Activated CD4-positive, CD25-positive, alpha-beta regulatory T cell treated with anti-CD3 and anti-CD28 coated beads, Interleukin-2, amount 50 U/mL, for 72 hours (primary cell): ENCODE results near the gene REEP1.

Experiments used
- DNase-seq: peaks from one replicate; pipeline ENCODE4 v3.0.0; 2021

REEP1 gene

DNA sequence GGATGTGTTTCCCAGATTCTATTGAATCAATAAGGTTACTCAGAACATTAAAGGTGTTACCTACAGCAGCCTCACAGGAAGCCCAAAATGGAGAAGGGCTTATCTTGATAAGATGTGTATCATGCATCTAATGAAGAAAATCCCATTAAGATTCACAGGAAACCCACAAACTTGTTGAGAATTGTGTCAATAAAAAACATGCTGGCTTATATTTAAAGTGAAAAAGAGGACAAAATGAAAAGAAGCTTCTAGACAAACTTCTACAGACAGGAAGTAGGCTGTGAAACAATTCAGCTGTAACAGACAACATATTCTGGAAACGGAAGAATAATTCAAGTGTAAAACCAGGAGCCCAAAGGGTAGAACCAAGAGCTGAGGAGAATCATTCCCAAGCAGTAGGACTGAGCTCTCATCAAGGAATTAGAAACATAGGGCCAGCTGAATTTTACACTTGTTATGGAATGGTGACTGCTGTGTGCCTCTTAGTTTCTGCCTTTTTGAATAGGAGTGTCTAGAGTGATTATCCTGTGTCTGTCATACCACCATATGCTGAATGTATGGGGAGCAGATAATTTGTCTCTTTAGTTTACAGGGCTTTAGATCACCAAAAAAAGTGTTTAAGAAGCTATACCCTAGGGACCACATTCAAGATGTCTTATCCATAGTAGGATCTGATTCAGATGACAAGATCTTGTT lies 151.8 kb downstream of the REEP1 start:
- no peak for DNase-seq

DNA sequence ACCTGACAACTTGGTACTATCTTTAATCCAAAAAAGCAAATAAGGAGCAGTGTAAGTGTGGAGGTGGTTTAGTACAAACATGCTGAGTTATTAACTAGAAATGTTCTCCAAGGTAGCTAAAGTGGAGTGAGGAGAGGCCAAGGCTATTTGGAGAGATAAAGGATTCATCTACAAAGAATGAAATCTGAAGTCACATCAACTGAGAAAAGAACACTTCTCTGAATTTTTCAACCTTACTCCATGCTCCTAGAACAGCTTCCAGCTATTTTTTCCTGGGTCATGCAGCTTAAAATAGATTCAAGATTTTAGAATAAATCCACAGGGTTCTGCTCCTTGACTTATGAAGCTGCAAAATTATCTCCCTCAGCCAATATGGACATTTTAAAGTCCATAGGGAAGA lies 160.8 kb downstream of the REEP1 start:
- DNase-seq: no peak

DNA sequence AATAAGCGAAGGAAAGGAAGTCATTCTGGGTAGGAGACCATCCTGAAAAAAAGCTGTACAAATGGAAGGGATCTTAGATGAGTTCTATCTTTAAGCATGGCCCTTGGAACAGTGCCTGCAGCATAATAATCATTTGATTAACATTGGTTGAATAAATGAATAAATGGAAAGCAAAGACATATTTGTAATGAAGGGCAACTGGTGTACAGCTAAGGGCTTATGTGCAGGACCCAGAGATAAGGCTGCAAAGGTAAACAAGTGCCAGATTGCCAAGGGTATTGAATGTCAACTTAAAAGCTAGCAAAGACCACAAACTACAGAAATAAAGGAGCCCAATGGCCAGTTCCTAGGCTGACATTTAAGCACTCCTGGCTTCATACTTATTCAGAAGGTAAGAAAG lies 161.6 kb downstream of the REEP1 start:
- DNase-seq: no peak

DNA sequence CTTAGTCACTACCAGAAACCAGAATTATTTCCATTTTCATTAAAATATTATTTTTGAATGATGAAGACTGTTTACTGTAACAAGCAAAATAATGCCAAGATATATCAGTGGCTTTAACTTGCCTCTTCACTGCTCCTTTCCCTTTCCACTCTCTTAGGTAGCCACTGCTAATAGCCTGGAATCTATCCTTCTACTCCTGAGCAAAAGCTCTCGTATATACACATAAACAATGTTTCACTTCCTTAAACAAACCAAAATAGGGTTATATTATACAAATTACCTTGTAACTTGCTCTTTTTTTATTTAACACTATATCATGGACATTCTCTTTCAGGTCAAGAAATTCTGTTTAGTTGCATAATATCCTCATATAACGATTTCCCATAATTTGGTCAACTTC lies 163.0 kb downstream of the REEP1 start:
- no peak for DNase-seq

DNA sequence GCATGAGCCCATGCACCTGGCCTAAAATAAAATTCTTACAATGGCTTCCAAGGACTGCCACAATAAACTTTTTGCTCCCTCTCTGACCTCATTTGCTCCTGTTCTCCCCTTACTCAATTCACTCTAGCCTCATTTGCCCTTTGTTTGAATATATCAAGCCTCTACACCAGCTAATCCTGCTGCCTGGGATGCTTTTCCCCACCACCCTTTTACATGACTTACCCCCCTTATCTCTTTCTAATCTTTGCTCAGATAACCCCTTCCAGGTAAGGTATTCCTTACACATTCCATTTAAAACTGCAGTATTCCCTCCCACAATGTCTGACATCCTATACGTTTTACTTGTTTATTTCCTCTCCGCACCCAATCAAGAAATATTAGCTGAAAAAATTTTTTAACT lies 164.8 kb downstream of the REEP1 start:
- no peak for DNase-seq

DNA sequence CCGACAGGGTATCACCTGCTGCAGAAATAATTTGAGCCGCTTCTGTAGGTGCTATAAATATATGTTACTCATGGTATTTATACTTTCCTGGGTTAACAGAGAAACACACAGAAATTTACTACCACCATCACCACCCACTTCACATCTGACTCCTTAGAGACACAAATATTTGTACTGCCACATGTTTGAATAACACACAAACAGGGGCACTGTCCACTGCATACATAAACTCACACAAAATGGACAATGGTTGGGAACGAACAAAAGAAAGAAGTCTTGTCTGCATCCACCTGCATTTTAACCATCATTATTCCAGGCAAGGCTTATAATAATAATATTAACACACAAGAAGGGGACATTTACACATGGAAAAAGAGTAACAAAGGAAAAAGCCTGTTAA lies 166.1 kb downstream of the REEP1 start:
- DNase-seq: no peak

DNA sequence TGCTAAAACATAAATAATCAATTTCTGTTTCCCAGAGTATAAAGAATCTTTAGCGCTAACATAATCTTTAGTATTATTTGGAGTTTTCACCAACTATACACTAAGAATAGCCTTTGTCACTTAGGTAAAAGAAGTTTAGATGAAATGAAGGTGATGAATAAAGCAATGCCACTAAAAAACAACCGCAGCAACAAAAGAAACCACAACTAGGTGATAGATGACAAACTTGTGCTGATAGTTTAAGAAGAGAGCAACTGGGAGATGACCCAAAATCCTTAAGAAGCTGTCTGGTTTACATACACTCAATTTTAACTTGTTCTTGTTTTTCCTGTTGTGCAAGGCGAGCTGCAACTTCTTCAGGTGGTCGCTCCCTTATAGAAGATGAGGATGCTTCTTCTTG lies 167.0 kb downstream of the REEP1 start:
- DNase-seq: no peak
